ENCODE data around the gene KCNJ6. TPM values are rescaled to one million over a fixed set of nuclear protein-coding genes. Genes with fewer than 3 reads are reported as not detected.

KCNJ6 gene
- total RNA-seq, 1 experiment from 2014 or later: 1.2 TPM

- peaks cover 16% of the 10 kb centered on the region for H3K9me3 ChIP-seq (ENCODE audit: control insufficient read depth, low read depth, low read length)
- H4K20me1 ChIP-seq (ENCODE audit: control insufficient read depth, insufficient read depth, insufficient read length): no peaks in the 10 kb centered on the region
- no peak overlapping the region for H2BK5ac ChIP-seq (ENCODE audit: insufficient read length, low read length)
- Mint-ChIP-seq H3K4me3 (no peak overlapping the region; a peak in 1 of 5 replicates), H3K4me1 (peaks cover 54 to 55% of the 10 kb centered on the region in 2 experiments), H3K27ac (peak overlapping the region; percentile 29 to 65 (median 30); a peak in 4 of 7 replicates), H3K36me3 (ENCODE audit: insufficient read depth in 1 of 3, low read depth in 3 of 3) (peaks cover 15 to 21% (median 17%) of the 10 kb centered on the region in 3 experiments), H3K9me3 (peaks cover 17 to 24% of the 10 kb centered on the region in 2 experiments), H3K27me3 (ENCODE audit: low read depth) (peaks cover 9% of the 10 kb centered on the region)
- H3K79me2 ChIP-seq (ENCODE audit: insufficient read depth, low read length): no peaks in the 10 kb centered on the region
- H2BK12ac ChIP-seq (ENCODE audit: insufficient read length, low read depth, low read length): no peak overlapping the region
- no peak for TF ChIP-seq CTCF (conservative IDR thresholded peaks at IDR 0.05)
- no peak overlapping the region for H4K91ac ChIP-seq (ENCODE audit: insufficient read length, low read depth, low read length)
- no peak overlapping the region for H2AK5ac ChIP-seq (ENCODE audit: insufficient read length, low read length)
- H2BK20ac ChIP-seq (ENCODE audit: low read depth, low read length, poor library complexity, severe bottlenecking): no peak overlapping the region
- no peak overlapping the region for H3K4ac ChIP-seq (ENCODE audit: low read depth, low read length)
- H3K9ac ChIP-seq (ENCODE audit: extremely low read depth, insufficient read length, low read length): no peak overlapping the region
- H3K14ac ChIP-seq (ENCODE audit: insufficient read depth, low read length): no peak overlapping the region
- no peak overlapping the region for H3K56ac ChIP-seq (ENCODE audit: insufficient read length, low read depth, low read length)
- no peak overlapping the region for H3K4me2 ChIP-seq (ENCODE audit: insufficient read depth, insufficient read length, low read length)
- no peaks in the 10 kb centered on the region for H3K79me1 ChIP-seq (ENCODE audit: insufficient read depth, low read depth, low read length, poor library complexity, severe bottlenecking)
- no peak for DNase-seq
- H2BK120ac ChIP-seq (ENCODE audit: low read depth, low read length, poor library complexity, severe bottlenecking): peak overlapping the region; percentile 19
- no peak overlapping the region for H4K5ac ChIP-seq (ENCODE audit: insufficient read length, low read depth, low read length)
- no peak overlapping the region for H3T11ph ChIP-seq (ENCODE audit: low read length)
- H4K8ac ChIP-seq (replicated peaks; ENCODE audit: insufficient read length, low read depth, low read length): no peak overlapping the region
- peaks cover 13% of the 10 kb centered on the region; the same call in 1 of the 2 replicates for H3K4me1 ChIP-seq (ENCODE audit: insufficient read depth, low read length)
- no peak overlapping the region for H2BK15ac ChIP-seq (ENCODE audit: low read depth, low read length)
- no peak overlapping the region for H3K27ac ChIP-seq (ENCODE audit: insufficient read length, low read depth, low read length)
- no peaks in the 10 kb centered on the region for H3K27me3 ChIP-seq (ENCODE audit: insufficient read depth, low read length)
- no CpG with 5 or more reads among the region's 3 CpGs for WGBS (ENCODE audit: extremely low coverage, insufficient read length, low lambda C conversion rate)
- H3K18ac ChIP-seq (ENCODE audit: insufficient read length, low read depth, low read length): no peak overlapping the region
- H3K23me2 ChIP-seq (ENCODE audit: insufficient read length, low read depth, low read length, poor library complexity, severe bottlenecking): no peaks in the 10 kb centered on the region
- no peak overlapping the region for H2AFZ ChIP-seq (ENCODE audit: low read length)
- no peak overlapping the region for H3K23ac ChIP-seq (ENCODE audit: insufficient read length, low read depth, low read length)
Measured at GRCh38 chr21:37669249-37669648, 247.0 kb downstream of the KCNJ6 start.

Data from H9 (cell line).